ENCODE measurements around the gene CDC42EP5. TPM values are rescaled to one million over a fixed set of nuclear protein-coding genes. Genes with fewer than 3 reads are reported as not detected.
"Not testable (repeated sequence)": the region's sequence is repeated elsewhere in the genome, so short reads cannot be mapped to it uniquely, and the experiment has no call there.

CDC42EP5 gene
- polyA plus RNA-seq, 1 of the 3 experiments (the other 2 are of a cell fraction) = 13.5 TPM

GRCh38 chr19:54493967-54494585, 21.0 kb upstream of the CDC42EP5 start:
- no peak overlapping the region for H3K4me2 ChIP-seq
- CTCF ChIA-PET = no interaction called here
- no peaks in the 10 kb centered on the region for H3K9me3 ChIP-seq
- H3K4me3 ChIP-seq (ENCODE audit: low read depth in 2 of 2, low read length in 1 of 2) = no peak overlapping the region
- POLR2A ChIA-PET = no interaction called here
- no peak for DNase-seq
- no peaks in the 10 kb centered on the region for H3K79me2 ChIP-seq (ENCODE audit: insufficient read depth)
- no peak overlapping the region for H3K9ac ChIP-seq
- H3F3A ChIP-seq (replicated peaks; ENCODE audit: insufficient read depth) = no peaks in the 10 kb centered on the region
- H3K27ac ChIP-seq (ENCODE audit: low read depth in 2 of 2, low read length in 1 of 2) = no peak overlapping the region
- WGBS (ENCODE audit: low lambda C conversion rate) = 9% methylated on average over 10 of the region's 10 CpGs
- H3K9me2 ChIP-seq = no peaks in the 10 kb centered on the region
- no peaks in the 10 kb centered on the region for H3K4me1 ChIP-seq (ENCODE audit: control insufficient read depth in 1 of 2, insufficient read depth in 2 of 2, low read depth in 1 of 2, low read length in 1 of 2)
- H3K27me3 ChIP-seq (ENCODE audit: insufficient read depth) = peaks cover 75% of the 10 kb centered on the region
- H2AFZ ChIP-seq (ENCODE audit: low read depth) = no peak overlapping the region
- TF ChIP-seq REST (IDR thresholded peaks at IDR 0.05; ENCODE audit: low read depth, low read length) (no peak), POLR2AphosphoS5 (IDR thresholded peaks at IDR 0.05; ENCODE audit: low read depth, low read length) (no peak), GABPA (IDR thresholded peaks at IDR 0.05; ENCODE audit: low read depth) (no peak), TAF1 (IDR thresholded peaks at IDR 0.05; ENCODE audit: borderline replicate concordance, low read depth, low read length) (no peak)
- H3K36me3 ChIP-seq (replicated peaks in 1 of 2; ENCODE audit: control insufficient read depth in 1 of 2, insufficient read depth in 2 of 2, low read length in 1 of 2) = no peaks in the 10 kb centered on the region
- no peaks in the 10 kb centered on the region for H4K20me1 ChIP-seq (ENCODE audit: insufficient read depth)

- 3% methylated on average over 4 of the region's 5 CpGs for WGBS (ENCODE audit: low lambda C conversion rate)
- CTCF ChIA-PET = interaction anchor here (1.3 kb wide), 1 partner anchor 12 kb away, joined by 4 read pairs; no protein-coding TSS in a partner anchor
Measured at GRCh38 chr19:54493056-54493455, 20.0 kb upstream of the CDC42EP5 start.

GRCh38 chr19:54492568-54492967, 19.5 kb upstream of the CDC42EP5 start:
- Histone ChIP-seq H3K79me2 (ENCODE audit: insufficient read depth) (no peaks in the 10 kb centered on the region), H3K9me2 (no peaks in the 10 kb centered on the region), H4K20me1 (ENCODE audit: insufficient read depth) (no peaks in the 10 kb centered on the region), H3K27me3 (ENCODE audit: insufficient read depth) (peaks cover 79% of the 10 kb centered on the region), H3K4me1 (ENCODE audit: control insufficient read depth in 1 of 2, insufficient read depth in 2 of 2, low read depth in 1 of 2, low read length in 1 of 2) (no peaks in the 10 kb centered on the region), H3K9ac (no peak overlapping the region), H3K27ac (ENCODE audit: low read depth in 2 of 2, low read length in 1 of 2) (no peak overlapping the region), H3F3A (replicated peaks; ENCODE audit: insufficient read depth) (no peaks in the 10 kb centered on the region), H3K9me3 (no peaks in the 10 kb centered on the region), H3K36me3 (replicated peaks in 1 of 2; ENCODE audit: control insufficient read depth in 1 of 2, insufficient read depth in 2 of 2, low read length in 1 of 2) (no peaks in the 10 kb centered on the region), H2AFZ (ENCODE audit: low read depth) (no peak overlapping the region), H3K4me3 (ENCODE audit: low read depth in 2 of 2, low read length in 1 of 2) (no peak overlapping the region), H3K4me2 (no peak overlapping the region)
- ChIA-PET POLR2A (no interaction called here), CTCF (interaction anchor here (1.3 kb wide), 1 partner anchor 12 kb away, joined by 4 read pairs; no protein-coding TSS in a partner anchor)
- WGBS (ENCODE audit: low lambda C conversion rate) = 2% methylated on average over 13 of the region's 18 CpGs
- no peak for DNase-seq
- TF ChIP-seq EP300 (IDR thresholded peaks at IDR 0.05; ENCODE audit: borderline replicate concordance in 1 of 2, low read depth in 1 of 2, low read length in 1 of 2) = no peak
- TF ChIP-seq CTCF (IDR thresholded peaks at IDR 0.05) = no peak
- no peak for TF ChIP-seq RCOR1 (IDR thresholded peaks at IDR 0.05; ENCODE audit: low read length)
- no peak for TF ChIP-seq USF2 (IDR thresholded peaks at IDR 0.05; ENCODE audit: borderline replicate concordance, low read depth, low read length)
- no peak for TF ChIP-seq GABPA (IDR thresholded peaks at IDR 0.05; ENCODE audit: low read depth)
- TF ChIP-seq GATA2 (CRISPR knock-in tag; IDR thresholded peaks at IDR 0.05) = no peak
- TF ChIP-seq REST (IDR thresholded peaks at IDR 0.05; ENCODE audit: low read depth, low read length) = no peak

More at GRCh38 chr19:54493056-54493455, 20.0 kb upstream of the CDC42EP5 start:
- H4K20me1 ChIP-seq (ENCODE audit: insufficient read depth); H3K9me2 ChIP-seq; H3K79me2 ChIP-seq (ENCODE audit: insufficient read depth); H3K27ac ChIP-seq (ENCODE audit: low read depth in 2 of 2, low read length in 1 of 2); H3F3A ChIP-seq (replicated peaks; ENCODE audit: insufficient read depth); DNase-seq; H2AFZ ChIP-seq (ENCODE audit: low read depth); H3K4me2 ChIP-seq; H3K4me3 ChIP-seq (ENCODE audit: low read depth in 2 of 2, low read length in 1 of 2); H3K4me1 ChIP-seq (ENCODE audit: control insufficient read depth in 1 of 2, insufficient read depth in 2 of 2, low read depth in 1 of 2, low read length in 1 of 2); H3K9me3 ChIP-seq; H3K36me3 ChIP-seq (replicated peaks in 1 of 2; ENCODE audit: control insufficient read depth in 1 of 2, insufficient read depth in 2 of 2, low read length in 1 of 2); H3K9ac ChIP-seq; POLR2A ChIA-PET: not testable (repeated sequence)
- peaks cover 79% of the 10 kb centered on the region for H3K27me3 ChIP-seq (ENCODE audit: insufficient read depth)
